Measurements from ENCODE around the gene RAC3.

Gene RAC3

GRCh38 chr17:82079001-82079677 lies 47.7 kb downstream of the RAC3 start:
- no peak for DNase-seq

GRCh38 chr17:82080048-82080788 lies 48.7 kb downstream of the RAC3 start:
- no peak for DNase-seq

DNA sequence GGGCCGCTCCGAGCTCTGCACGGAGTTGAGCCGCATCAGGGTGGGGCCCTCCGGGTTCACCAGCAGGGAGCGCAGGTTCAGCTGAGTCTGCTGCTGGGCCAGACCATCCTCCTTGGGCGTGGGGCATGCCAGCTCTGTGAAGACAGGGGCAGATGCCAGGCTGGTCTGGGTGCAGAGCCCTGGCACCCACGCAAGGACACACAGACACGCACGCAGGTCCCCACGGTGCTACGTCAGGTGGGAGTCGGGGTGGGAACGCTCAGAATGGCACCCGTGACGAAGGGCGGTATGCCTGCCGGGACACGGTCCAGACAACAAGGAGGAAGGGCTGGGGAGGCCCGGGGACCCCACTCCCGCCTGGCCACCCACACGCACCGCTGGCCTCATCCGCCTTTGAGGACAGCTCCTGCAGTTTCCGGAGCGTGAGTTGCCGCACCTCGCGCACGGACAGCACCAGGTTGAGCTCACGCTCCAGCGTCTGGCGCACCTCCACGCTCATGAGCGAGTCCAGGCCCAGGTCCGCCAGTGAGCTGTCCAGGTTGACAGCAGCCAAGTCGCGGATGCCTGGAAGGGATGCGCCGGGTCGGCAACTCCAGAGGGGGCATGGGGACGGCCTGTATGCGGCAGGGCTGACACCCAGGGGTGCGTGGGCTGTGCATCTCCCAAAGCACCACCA lies 49.4 kb downstream of the RAC3 start:
- DNase-seq = no peak

GRCh38 chr17:82081546-82081945 lies 50.1 kb downstream of the RAC3 start:
- DNase-seq = no peak

DNA sequence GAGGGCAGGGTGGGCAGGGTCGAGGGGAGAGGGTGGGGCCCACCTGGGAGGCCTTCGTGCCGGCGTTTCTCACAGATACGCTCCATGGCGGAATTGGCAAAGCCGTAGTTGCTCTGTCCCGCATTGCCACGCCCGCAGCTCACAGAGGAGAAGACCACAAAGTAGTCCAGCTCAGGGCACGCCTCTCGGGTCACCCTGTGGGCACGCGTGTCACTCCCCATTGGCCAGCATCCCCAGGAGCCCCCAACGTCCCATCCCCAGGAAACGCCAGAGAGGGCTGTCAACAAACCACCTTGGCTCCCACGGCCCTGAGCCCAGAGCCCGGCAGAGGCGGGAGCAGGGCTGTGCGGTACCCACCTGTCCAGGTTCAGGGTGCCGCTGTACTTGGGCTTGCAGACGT lies 50.5 kb downstream of the RAC3 start:
- no peak for DNase-seq

DNA sequence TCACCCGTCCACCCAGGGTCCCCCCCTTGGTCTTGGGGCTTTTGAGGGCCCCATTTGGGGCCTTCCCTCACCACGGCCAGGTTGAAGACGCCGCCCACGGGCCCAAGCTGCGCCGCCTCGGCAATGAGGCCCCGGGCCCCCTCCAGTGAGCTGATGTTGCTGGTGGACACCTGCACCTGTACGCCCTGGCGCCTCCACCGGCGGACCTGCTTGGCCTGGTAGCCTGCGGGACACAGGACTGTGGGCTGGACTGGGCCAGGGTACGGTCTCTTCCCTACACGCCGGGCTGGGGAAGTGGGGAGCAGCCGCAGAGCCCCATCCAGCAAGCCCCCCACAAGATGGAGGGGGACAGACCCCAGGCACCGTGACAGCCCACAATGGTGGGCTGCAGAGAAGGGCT lies 51.0 kb downstream of the RAC3 start:
- no peak for DNase-seq

- DNase-seq = no peak
Measured at GRCh38 chr17:82083009-82083408, 51.5 kb downstream of the RAC3 start.

Measured in NCI-H2081 treated with DMSO at 0.1 percent for 48 hours (cell line).